Heart left ventricle (tissue), 13 donors: Measurements from ENCODE around the gene TTLL1.

Experiments used
- POLR2A ChIP-seq, 2 donors: fragments of 450-650 bp; IDR thresholded peaks; one replicate each; pipeline ENCODE4 v1.6.1; 2017; ENCODE audit warnings: antibody characterized with exemption in 2 of 2, mild to moderate bottlenecking in 2 of 2, moderate library complexity in 2 of 2
- TF ChIP-seq, protein P1 (sequence below), 12 donors: fragments of 200-600 bp; sonication (generic) in 4 of 12; IDR thresholded peaks; one replicate each; pipeline versions ENCODE4 v1.5.0 to v1.8.0; 2018 to 2022; ENCODE audit warnings: antibody characterized with exemption in 12 of 12, mild to moderate bottlenecking in 5 of 12
- donor health status: ischemic (EF 13 %, LVEDD 7.1; RV severe dilation, severe dysfunction).
- donor health status: DM: no; HTN: yes; CAD: no.
- donor health status: DM: no; HTN: no; CAD: no.
- donor health status: ischemic (EF 25% LVEDD 6.9; RV normal size, moderate dysfunction).
- donor health status: ischemic (EF 25% LVEDD 5.7; RV mildly dilated, moderate dysfunction).
- donor health status: ischemic (EF 35%, LVEDD 5.7; RV mildly dilated, moderate dysfunction).
- donor health status: nonischemic (EF 11% LVEDD 7.7; RV severe dilation, severe dysfunction).
- donor health status: DM: yes; HTN: yes; CAD: no.
- donor health status: PGD.
- donor health status: ischemic (EF 29% LVEDD 5.4; RV normal size, mild dysfunction).
- donor health status: nonischemic (EF 23%, LVEDD 6.1; RV moderate dilation, normal function).

DNA sequence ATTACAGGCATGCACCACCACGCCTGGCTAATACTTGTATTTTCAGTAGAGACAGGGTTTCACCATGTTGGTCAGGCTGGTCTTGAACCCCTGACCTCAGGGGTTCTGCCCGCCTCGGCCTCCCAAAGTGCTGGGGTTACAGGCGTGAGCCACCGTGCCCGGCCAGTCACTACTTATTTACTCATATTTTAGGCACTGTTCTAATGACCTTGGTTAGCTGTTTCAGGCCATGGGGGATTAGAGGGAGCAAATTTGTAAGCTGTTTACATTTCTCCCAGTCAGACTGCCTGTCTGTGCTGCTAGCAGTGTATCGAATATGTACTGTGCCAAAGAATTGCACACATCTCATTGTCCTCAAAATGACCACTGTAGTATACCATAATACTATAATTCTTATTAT lies 41.6 kb downstream of the TTLL1 start:
- TF ChIP-seq, protein P1, sequence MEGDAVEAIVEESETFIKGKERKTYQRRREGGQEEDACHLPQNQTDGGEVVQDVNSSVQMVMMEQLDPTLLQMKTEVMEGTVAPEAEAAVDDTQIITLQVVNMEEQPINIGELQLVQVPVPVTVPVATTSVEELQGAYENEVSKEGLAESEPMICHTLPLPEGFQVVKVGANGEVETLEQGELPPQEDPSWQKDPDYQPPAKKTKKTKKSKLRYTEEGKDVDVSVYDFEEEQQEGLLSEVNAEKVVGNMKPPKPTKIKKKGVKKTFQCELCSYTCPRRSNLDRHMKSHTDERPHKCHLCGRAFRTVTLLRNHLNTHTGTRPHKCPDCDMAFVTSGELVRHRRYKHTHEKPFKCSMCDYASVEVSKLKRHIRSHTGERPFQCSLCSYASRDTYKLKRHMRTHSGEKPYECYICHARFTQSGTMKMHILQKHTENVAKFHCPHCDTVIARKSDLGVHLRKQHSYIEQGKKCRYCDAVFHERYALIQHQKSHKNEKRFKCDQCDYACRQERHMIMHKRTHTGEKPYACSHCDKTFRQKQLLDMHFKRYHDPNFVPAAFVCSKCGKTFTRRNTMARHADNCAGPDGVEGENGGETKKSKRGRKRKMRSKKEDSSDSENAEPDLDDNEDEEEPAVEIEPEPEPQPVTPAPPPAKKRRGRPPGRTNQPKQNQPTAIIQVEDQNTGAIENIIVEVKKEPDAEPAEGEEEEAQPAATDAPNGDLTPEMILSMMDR (IDR thresholded peaks at IDR 0.05): no peak
- TF ChIP-seq POLR2A (IDR thresholded peaks at IDR 0.05): no peak
